ENCODE measurements around the gene PKD1. TPM values are rescaled to one million over a fixed set of nuclear protein-coding genes. Genes with fewer than 3 reads are reported as not detected.

Gene PKD1
- total and polyA plus RNA-seq, 12 donors = 76.7 to 122 (median 104) TPM

GRCh38 chr16:2076072-2076865 lies 59.4 kb downstream of the PKD1 start:
- Histone ChIP-seq H3K27me3 (no peaks in the 10 kb centered on the region), H3K4me1 (peaks cover 0 to 6% (median 5%) of the 10 kb centered on the region in 9 donors), H3K27ac (no peak overlapping the region), H3K9me3 (no peaks in the 10 kb centered on the region), H3K36me3 (peaks cover 0 to 100% (median 55%) of the 10 kb centered on the region in 9 donors), H3K4me3 (no peak overlapping the region)
- no peak for TF ChIP-seq CTCF (IDR thresholded peaks at IDR 0.05)
- ATAC-seq = no peak
- no peak for DNase-seq
- WGBS, 2 donors = 95 to 96% methylated on average over 28 of the region's 28 CpGs
- intact Hi-C loops (cut with DNase I) = no loop called here

- no peak for TF ChIP-seq CTCF (IDR thresholded peaks at IDR 0.05)
- WGBS, 2 donors = 96 to 97% methylated on average over 24 of the region's 24 CpGs
- no peak for DNase-seq
- Histone ChIP-seq H3K9me3 (no peaks in the 10 kb centered on the region), H3K4me3 (no peak overlapping the region), H3K27me3 (no peaks in the 10 kb centered on the region), H3K36me3 (peaks cover 0 to 100% (median 53%) of the 10 kb centered on the region in 9 donors), H3K4me1 (peaks cover 0 to under 1% (median 0%) of the 10 kb centered on the region in 9 donors), H3K27ac (no peak overlapping the region)
- intact Hi-C loops (cut with DNase I) = no loop called here
- no peak for ATAC-seq
These were observed 60.1 kb downstream of the PKD1 start for GRCh38 chr16:2075631-2076030.

GRCh38 chr16:2074071-2074470 lies 61.6 kb downstream of the PKD1 start:
- Histone ChIP-seq H3K27me3 (no peaks in the 10 kb centered on the region), H3K27ac (no peak overlapping the region), H3K4me3 (no peak overlapping the region), H3K4me1 (no peaks in the 10 kb centered on the region), H3K36me3 (peaks cover 0 to 100% (median 45%) of the 10 kb centered on the region in 9 donors), H3K9me3 (no peaks in the 10 kb centered on the region)
- DNase-seq (no peak), ATAC-seq (no peak)
- WGBS, 2 donors = 96% methylated on average over 20 of the region's 20 CpGs
- intact Hi-C loops (cut with DNase I) = no loop called here
- no peak for TF ChIP-seq CTCF (IDR thresholded peaks at IDR 0.05)

GRCh38 chr16:2072926-2073325 lies 62.8 kb downstream of the PKD1 start:
- H3K27me3 ChIP-seq = no peaks in the 10 kb centered on the region
- H3K4me1 ChIP-seq = no peaks in the 10 kb centered on the region
- ATAC-seq = no peak
- no peak for TF ChIP-seq CTCF (IDR thresholded peaks at IDR 0.05)
- 83 to 84% methylated on average over 8 of the region's 8 CpGs for WGBS, 2 donors
- no peak overlapping the region for H3K27ac ChIP-seq
- H3K4me3 ChIP-seq = no peak overlapping the region
- DNase-seq = no peak
- H3K9me3 ChIP-seq = no peaks in the 10 kb centered on the region
- intact Hi-C loops (cut with DNase I) = no loop called here
- H3K36me3 ChIP-seq = peaks cover 0 to 100% (median 39%) of the 10 kb centered on the region in 9 donors
